Measurements from ENCODE around the gene DACH1.
A peak's percentile ranks its signal among the peaks of the same experiment; 100 is the strongest.

DACH1 gene

GRCh38 chr13:71772361-71772760 lies 94.6 kb downstream of the DACH1 start:
- DNase-seq: peak; percentile 43

DNA sequence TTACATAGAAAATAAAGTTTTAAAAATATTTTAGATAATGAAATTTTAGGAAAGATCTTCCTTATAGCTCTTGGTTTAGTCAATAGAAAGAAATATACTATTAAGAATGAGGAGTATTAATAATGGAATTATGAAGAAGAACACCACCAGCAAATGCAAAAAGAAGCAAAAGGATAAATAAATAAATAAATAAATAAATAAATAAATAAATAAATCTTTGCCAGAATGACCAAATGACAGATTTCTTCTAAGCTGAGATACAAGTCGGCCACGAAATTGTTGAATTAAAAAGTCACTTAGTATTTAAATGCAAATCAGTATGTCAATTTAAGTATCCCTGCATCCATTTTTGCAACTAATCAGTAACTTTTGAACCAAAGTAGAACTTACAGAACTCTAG lies 95.9 kb downstream of the DACH1 start:
- no peak for DNase-seq

DNA sequence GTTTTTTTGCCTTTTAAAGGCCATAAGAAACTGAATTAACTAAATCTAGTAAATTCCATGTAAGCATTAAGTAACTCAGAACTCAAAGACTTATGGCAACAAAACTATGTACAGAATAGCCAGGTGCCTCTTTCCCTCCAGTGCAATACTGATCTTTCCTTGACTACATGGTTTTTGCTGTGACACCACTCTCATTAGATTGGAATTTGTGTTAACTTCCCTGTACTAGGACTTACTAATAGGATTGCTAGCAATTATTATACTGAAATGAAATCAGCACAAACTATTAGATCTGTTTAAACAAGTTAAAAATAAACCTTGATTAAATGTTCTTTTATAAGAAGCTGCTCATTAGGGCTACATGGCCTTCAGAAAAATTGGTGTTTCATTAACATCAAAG lies 96.3 kb downstream of the DACH1 start:
- DNase-seq: no peak

GRCh38 chr13:71768881-71769280 lies 98.1 kb downstream of the DACH1 start:
- DNase-seq: no peak

DNA sequence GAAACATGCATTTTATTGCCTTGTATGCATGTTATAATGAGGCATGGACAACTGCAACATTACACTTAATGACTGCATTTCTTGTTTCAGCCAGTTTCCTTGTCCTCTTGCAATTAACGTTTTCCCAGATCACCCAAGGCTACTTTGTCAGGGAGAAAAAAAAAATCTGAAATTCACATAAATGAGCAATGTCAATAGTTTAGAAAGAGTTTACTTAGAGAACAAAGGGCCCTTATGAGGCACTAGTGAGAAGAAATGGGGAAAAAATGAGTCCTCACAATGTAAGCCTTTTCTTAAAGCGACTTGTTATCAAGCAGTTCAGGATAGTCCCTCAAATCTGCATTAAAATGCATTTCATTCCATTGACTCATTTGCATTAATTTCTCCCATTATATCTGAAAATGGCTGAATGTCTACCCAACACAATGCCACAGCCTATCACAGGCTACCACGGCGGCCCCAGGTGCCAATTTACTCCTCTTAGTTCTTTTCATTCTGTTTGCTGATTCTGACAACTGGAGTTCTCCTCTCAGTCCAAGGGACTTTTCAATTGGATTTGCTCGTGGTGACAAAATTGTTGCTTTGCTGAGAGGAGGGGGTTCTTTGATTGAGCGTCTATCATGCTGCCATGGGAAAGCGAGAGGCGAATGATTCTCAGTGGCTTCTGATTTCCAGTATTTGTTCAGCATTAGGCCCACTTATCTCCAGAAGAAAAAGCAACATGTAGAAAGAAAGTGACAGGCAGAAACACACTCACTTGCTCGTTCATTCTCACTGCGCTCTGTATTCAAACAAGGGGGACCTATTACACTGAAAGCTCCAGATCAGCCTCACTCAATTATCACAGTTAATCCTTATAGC lies 107.1 kb downstream of the DACH1 start:
- peak; percentile 93 for DNase-seq

DNA sequence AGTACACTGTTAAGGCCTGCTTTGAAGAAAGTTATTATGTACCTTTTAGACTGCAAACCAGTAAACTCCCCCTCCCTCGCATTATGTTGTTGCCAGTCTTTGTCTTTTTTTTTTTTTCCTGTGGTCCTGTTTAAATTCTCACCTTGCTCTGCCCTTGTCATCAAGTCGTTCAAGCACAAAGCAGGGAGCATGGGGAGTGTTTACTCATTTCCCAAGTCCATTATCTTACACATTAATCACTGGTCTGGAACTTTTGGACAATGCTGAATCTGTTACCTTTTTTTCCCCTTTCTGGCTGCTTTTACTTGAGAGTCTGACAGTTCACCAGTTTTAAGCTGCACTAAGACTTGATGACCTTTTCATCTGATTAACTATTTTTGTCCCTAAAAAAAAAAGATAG lies 108.2 kb downstream of the DACH1 start:
- peak; percentile 94 for DNase-seq

GRCh38 chr13:71754407-71754974 lies 112.5 kb downstream of the DACH1 start:
- peak; percentile 49 for DNase-seq

GRCh38 chr13:71752775-71753513 lies 114.1 kb downstream of the DACH1 start:
- peak; percentile 46 for DNase-seq

- DNase-seq: peak; percentile 94
These were observed 115.9 kb downstream of the DACH1 start for GRCh38 chr13:71751073-71751472.

DNA sequence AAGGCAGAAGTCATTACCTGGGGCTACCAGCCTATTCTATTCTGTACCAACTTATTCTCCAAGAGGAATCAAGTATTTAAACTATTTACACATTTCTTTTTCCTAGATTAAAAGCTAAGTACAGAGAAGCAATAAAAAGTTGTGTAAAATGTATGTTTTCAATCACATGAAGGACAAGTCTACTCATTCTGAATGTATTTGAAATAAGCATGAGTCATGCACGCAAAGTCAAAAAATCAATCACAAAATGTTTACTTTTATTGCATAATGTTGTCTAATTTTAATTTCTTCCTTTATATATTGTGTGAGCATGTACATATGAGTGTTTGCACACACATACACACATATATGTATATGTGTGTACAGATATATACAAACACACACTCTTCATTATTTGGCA lies 136.7 kb downstream of the DACH1 start:
- DNase-seq: no peak

DNA sequence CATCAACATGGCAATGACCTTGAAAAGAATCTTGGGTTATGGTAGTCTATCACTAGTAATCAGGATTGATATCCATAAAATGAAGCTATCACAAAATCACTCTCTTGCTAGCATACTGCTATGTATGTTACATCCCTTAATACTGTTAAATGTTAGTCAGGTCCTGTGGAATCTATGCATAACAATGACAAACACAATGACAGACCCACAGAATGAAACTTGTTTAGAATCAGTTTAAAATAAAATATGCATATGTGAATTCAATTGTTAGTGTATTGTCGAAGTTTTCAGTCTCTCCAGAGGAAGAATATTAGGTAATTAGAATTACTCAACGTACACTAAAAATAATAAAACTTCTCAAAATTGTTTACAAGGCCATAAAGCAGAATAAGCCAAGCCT lies 137.6 kb downstream of the DACH1 start:
- no peak for DNase-seq

DNA sequence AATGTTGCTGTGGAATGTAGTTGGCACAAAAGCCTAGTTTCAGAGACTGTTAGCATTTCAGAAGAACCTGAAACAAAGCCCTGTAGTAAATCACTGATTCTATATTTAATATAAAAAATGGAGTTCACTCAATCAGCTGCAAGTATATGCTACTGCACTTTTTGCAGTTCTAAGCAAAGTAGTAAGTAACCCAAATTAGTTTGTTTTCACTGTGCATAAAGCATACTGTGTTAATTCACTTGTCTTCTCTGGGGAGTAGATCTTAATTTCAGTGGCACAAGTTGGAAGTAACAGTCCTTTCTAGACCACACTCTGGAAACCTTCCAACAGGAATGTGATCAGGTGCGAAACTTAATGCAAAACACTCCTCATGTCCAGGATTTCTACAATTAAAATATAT lies 139.3 kb downstream of the DACH1 start:
- peak; percentile 68 for DNase-seq

GRCh38 chr13:71727042-71727441 lies 140.0 kb downstream of the DACH1 start:
- peak; percentile 73 for DNase-seq

DNA sequence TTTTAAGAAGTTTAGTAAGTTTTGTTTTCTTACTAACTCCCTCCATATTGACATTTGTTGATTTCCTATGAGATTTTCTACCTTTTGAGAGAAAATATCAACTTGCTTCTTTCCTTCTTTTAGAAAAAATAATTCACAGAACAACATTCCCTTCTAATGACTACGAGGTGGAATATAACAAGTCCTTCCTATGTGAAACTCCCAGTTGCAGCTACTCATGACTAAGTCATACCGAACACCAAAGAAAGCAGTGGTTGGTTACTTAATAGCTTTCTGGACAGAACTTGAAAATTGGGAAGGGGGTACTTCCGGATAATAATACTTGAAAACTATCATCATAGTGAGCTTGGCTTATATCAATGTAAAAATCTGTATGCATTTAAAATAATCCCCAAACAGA lies 144.8 kb downstream of the DACH1 start:
- no peak for DNase-seq

- DNase-seq: peak; percentile 87
These were observed 145.9 kb downstream of the DACH1 start for GRCh38 chr13:71721104-71721503.

DNA sequence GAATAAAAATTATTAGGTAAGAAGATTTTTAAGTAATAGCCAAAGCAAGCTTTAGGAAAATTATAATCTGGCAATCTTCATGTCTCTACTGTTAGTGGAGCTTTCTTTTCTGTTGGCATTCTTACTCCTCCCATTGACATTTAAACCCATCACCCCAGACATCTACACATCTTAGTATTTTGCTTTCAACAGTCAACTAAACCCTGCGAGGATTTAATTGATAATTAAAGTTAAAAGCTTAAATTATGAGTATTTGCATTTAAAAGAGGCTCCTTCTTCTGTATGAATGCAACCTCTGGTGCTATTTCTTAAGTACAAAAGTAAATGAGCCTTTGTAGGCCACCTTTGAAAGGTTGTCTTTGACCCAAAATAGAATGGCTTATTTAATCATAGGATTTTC lies 148.1 kb downstream of the DACH1 start:
- DNase-seq: no peak

DNA sequence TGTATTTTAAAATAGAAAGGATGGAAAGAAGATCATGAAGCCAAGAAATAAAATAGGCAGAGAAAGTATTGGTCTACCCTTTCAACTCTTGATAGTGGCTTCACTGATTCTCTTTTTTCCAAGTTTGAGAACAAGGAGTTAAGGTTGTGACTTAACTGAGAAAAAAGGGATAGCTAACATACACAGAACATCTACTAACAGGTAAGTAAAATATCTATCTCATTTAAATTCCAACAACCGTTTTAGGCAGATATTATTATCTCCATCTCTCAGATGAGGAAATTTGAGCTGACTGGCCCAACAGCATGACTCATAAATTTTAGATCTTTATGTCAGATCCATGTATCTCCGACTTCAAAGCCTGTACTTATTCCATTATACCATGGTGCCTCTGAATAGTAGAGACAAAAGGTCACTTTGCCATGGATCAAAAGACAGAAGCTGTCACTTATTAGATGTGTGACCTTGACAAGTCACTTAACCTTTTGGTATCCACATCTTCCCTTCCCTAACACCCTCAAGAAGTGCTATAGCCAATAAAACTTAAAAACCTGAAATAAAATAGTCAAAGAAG lies 152.1 kb downstream of the DACH1 start:
- DNase-seq: peak; percentile 62

DNA sequence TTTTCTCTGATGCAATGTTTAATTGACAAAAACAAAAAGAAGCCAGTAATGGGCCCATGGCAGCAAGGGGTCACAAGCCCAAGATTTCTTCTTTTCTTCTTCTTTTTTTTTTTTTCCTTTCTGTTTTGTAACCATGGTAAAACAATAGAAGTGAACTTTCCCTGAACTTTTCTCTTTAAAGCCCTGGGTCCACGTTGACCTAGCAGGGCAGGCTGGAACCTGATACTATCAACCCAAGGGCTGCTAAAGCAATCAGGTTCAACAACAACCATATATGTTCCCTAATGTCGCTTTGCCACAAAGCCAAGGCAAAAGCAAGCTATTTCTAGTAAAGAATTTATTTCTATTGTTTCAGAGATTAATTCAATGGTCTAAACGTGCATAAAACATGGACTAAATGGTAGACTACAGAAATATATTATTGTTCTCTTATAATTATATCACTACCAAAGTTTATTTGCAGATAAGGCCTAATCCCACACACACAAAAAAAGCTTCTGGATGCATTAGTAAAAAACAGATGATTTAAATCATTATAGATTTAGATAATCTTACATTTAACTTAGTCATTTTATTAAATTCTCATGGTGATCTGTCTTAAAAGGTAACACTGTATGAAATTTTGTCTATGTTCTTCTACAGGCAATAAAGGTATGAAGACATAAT lies 153.9 kb downstream of the DACH1 start:
- peak; percentile 59 for DNase-seq

- DNase-seq: no peak
These were observed 162.3 kb downstream of the DACH1 start for GRCh38 chr13:71704656-71705055.

DNA sequence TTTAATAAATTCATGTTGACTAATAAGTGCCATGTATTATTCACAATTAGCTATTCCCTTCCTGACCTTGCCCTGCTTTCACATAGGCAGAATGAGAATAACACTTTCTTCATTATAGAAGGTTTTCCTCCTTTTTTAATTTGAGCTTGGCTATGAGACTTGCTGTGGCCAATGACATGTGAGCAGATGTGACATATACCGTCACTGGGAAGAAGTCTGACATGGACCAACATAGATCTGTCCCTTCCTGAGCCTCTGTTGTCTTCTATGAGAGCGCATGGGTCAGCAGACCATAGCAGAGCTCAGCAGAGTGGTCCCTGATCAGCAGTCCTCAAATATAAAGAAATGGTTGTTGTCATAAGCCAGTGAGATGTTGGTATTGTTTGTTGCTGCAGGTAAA lies 163.9 kb downstream of the DACH1 start:
- no peak for DNase-seq

DNA sequence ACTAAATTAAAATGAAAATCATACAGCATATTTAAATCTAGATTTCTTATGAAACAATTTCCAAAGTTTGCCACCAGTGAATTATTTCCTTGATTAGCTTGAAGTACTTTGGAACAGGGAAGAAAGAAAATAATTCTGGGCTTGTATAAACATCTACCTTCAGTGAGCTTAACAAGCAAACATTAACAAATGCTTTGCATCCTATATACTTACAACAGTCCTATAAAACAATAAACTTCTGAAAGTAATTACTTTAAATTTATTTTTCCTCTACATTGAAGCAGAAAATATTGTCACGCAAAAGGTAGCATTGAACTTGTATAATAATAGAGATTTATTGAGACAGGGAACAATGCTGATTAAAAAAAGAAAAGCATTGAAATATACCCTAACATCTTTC lies 164.8 kb downstream of the DACH1 start:
- DNase-seq: no peak

DNA sequence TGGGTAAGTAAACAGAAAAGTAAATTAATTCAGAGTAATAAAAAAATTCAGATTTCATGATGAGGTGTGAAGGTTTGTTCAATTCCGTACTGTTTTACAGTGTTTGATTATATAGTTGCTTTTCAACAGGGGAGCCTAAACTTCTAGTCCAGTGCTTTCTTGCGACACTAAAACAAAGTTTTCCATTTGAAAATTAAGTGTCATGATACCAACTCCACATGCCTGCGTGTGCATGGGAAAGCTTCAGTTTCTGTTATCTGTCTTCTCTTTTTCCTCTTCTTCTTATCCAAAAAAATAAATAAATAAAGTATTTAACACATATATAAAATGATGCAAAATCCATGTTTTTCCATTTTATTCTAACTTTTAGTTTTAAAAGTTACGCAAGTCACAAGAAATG lies 165.3 kb downstream of the DACH1 start:
- DNase-seq: no peak

DNA sequence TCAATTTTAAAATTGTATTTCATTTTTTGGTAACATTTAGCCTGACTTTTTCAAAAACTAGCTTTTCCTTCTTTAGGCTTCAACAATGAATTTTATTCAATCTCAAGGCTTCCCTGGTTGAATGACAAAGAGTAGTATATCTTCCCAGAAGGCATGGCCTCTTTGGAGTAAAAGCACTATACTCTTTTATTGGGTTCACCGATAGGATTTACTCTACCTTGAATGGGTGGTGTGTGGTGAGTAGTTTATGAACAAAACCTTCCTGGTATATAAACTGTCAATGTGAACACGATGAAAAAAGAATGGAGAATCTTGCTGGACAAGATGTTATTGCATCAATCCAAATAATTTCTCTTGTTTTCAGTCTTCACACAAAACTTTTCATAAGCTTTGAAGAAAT lies 167.7 kb downstream of the DACH1 start:
- DNase-seq: no peak
